WERI-Rb-1 (cell line): ENCODE measurements around the gene CALHM5.
"Not testable (repeated sequence)": the region's sequence is repeated elsewhere in the genome, so short reads cannot be mapped to it uniquely, and the experiment has no call there.

Experiments
- DNase-seq: peaks from one replicate; pipeline ENCODE4 v3.0.0-alpha.2; 2020
- H3K27ac ChIP-seq: fragments of 250-450 bp; sonication (Bioruptor Pico); 2 replicates; pipeline ENCODE4 v1.5.1; 2020; ENCODE audit warnings: mild to moderate bottlenecking, moderate library complexity
- H3K27me3 ChIP-seq: fragments of 250-450 bp; sonication (Bioruptor Pico); 2 replicates; pipeline ENCODE4 v1.5.1; 2021; ENCODE audit warnings: mild to moderate bottlenecking, low read depth, moderate library complexity; ENCODE audit not compliant: insufficient read depth, severe bottlenecking
- H3K36me3 ChIP-seq: fragments of 250-450 bp; sonication (Bioruptor Pico); 2 replicates; pipeline ENCODE4 v1.5.1; 2020; ENCODE audit warnings: mild to moderate bottlenecking, moderate library complexity
- H3K4me3 ChIP-seq: 2 replicates; pipeline ENCODE4 v1.5.1; 2011; ENCODE audit warnings: low read depth, mild to moderate bottlenecking, control low read depth, low read length
- H3K9me3 ChIP-seq: fragments of 250-450 bp; sonication (Bioruptor Pico); 2 replicates; pipeline ENCODE4 v1.5.1; 2021; ENCODE audit warnings: mild to moderate bottlenecking, moderate library complexity; ENCODE audit not compliant: severe bottlenecking
- TF ChIP-seq, protein P1 (sequence below): IDR thresholded peaks from 2 replicates; pipeline ENCODE4 v1.5.1; 2011; ENCODE audit warnings: low read depth, mild to moderate bottlenecking, control low read depth, inconsistent platforms, low read length

The CALHM5 gene

DNA sequence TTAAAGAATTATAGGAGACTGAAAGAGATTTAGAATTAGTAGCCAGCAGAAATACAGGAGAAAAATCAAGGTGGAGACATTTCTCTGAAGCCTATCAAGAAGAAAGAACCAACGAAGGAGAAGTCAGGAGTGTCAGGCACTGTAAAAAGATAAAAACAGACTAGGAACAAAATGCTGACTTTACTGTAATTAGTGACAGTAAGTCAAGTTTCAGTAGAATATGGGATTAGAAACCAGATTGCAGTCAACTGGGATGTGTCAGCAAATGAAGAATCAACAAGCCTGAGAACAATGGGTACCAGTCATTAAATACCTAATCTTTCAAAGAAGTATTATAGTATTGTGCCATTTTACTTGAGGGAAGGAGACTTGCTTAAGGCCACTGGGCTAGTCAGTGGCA is 28.7 kb upstream of the CALHM5 start:
- Histone ChIP-seq H3K36me3 (no peaks in the 10 kb centered on the region), H3K27ac (no peak overlapping the region), H3K9me3 (no peaks in the 10 kb centered on the region), H3K27me3 (no peaks in the 10 kb centered on the region), H3K4me3 (no peak overlapping the region)
- TF ChIP-seq, protein P1, sequence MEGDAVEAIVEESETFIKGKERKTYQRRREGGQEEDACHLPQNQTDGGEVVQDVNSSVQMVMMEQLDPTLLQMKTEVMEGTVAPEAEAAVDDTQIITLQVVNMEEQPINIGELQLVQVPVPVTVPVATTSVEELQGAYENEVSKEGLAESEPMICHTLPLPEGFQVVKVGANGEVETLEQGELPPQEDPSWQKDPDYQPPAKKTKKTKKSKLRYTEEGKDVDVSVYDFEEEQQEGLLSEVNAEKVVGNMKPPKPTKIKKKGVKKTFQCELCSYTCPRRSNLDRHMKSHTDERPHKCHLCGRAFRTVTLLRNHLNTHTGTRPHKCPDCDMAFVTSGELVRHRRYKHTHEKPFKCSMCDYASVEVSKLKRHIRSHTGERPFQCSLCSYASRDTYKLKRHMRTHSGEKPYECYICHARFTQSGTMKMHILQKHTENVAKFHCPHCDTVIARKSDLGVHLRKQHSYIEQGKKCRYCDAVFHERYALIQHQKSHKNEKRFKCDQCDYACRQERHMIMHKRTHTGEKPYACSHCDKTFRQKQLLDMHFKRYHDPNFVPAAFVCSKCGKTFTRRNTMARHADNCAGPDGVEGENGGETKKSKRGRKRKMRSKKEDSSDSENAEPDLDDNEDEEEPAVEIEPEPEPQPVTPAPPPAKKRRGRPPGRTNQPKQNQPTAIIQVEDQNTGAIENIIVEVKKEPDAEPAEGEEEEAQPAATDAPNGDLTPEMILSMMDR = no peak
- DNase-seq = no peak

DNA sequence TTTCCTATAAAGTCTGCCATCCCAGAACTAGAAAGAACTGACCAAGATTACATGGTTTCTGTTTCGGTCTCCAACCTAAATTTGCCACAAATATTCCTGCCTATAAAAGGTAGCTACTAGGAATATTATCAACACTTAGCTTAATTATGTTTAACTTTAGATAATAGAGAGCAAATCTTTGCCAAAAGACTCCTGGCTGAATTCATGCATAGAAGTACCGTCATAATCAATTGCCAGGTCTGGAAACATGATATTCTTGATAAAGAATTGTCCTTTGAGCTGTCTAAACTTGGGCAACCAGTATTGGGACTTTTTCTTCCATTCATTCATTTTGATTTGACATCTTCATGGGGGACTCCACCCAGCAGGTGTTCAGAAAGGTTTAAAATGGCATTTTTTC is 27.8 kb upstream of the CALHM5 start:
- DNase-seq = no peak
- Histone ChIP-seq H3K4me3 (no peak overlapping the region), H3K36me3 (no peaks in the 10 kb centered on the region), H3K9me3 (no peaks in the 10 kb centered on the region), H3K27me3 (no peaks in the 10 kb centered on the region), H3K27ac (no peak overlapping the region)
- TF ChIP-seq, protein P1 = no peak

DNA sequence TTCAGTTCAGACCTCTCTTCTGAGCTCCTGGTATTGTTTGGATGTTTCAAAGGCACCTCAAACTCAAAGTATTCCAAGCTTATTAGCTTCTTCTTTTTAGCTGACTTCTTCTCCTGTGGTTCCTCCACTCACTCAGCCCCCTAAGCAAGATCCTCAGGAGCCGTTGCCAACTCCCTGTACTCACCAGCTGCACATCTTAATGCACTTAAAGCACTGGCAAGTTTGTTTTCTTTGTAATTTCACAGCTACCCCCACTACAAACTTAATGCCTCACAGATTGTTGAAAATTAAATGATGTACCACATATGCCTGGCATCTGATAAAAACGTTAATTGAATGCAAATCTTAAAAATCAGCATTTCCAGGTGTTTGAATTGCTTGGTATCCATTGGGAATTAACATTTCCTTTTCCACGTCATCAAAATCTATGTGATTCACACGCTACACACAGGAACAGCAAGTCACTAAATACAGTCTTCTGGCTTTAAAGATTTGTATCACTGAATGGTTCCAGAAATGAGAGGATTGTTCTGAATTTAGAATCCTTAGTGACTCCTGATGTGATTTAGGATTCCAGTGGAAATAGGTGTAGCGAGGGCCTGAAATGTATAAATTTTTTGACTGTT is 25.8 kb upstream of the CALHM5 start:
- Histone ChIP-seq H3K4me3 (no peak overlapping the region), H3K27me3 (no peaks in the 10 kb centered on the region), H3K27ac (no peak overlapping the region), H3K9me3 (no peaks in the 10 kb centered on the region), H3K36me3 (no peaks in the 10 kb centered on the region)
- no peak for DNase-seq
- TF ChIP-seq, protein P1 = no peak

DNA sequence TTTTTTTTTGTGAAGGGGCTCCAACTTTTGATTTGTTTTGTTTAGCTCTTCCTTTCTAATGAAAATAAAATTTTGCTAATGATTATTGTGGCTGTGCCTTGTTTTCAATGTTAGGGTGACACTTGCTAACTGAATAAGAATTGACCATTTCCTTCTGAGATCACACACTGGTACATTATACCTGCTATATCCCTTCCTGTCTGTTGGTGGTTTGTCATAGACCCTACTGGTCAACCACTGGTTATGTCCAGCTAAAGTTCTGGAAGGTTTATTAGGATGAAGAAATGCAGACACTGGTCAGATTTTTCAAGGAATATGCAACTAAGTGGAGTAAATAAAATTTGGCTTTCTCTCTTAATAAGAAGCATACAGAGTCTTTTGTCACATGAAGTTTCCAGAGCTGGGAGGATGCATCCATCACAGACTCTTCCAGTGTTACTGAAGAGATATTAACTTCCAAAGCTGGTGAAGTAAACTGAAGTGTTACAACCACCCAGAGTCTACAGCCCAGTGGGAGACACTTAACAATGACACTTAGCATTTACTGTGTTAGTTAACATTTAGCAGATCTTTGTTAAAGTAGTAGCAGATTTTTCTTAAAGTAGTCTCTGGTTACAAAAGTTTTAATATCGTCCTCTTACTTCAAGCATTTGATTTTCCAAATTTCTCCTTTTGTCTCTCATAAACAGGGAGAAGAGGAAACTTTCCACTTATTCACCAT is 19.7 kb upstream of the CALHM5 start:
- Histone ChIP-seq H3K36me3 (no peaks in the 10 kb centered on the region), H3K27me3 (no peaks in the 10 kb centered on the region), H3K27ac (no peak overlapping the region), H3K4me3 (no peak overlapping the region), H3K9me3 (no peaks in the 10 kb centered on the region)
- TF ChIP-seq, protein P1 = no peak
- no peak for DNase-seq

DNA sequence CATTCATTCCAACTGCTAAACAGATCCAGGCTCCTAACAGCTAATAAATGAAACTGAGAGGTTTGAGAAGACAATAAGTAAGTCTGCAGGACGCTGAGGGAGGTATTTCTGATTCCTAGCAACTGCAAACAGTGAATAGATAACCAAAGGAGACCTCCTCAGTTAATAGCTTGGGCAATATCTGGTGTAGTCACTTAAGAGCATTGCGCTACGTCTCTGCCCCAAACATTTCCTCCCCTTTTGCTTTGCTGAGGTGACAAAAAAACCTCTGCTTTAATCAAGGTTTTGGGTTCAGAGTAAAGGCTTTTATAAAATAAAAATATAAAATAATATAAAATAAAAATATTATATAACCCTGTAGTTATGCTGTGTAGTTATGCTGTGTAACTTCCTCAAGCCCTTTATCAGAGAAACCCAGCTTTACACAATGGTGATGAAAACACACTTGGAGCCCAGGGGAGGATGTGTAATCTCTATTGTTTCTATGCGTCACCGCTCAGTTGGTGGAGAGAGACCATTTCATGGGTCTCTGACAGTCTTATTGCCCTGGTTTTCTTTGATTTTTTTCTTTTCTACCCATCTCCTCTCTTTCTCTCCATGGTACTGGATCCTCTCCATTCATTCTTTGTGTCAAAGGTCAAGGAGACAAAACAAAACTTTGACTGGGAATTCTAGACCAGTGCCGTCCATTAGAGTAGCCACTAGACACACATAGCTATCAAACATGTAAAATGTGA is 18.9 kb upstream of the CALHM5 start:
- TF ChIP-seq, protein P1 = no peak
- Histone ChIP-seq H3K27ac (no peak overlapping the region), H3K36me3 (no peaks in the 10 kb centered on the region), H3K4me3 (no peak overlapping the region), H3K9me3 (no peaks in the 10 kb centered on the region), H3K27me3 (no peaks in the 10 kb centered on the region)
- no peak for DNase-seq

DNA sequence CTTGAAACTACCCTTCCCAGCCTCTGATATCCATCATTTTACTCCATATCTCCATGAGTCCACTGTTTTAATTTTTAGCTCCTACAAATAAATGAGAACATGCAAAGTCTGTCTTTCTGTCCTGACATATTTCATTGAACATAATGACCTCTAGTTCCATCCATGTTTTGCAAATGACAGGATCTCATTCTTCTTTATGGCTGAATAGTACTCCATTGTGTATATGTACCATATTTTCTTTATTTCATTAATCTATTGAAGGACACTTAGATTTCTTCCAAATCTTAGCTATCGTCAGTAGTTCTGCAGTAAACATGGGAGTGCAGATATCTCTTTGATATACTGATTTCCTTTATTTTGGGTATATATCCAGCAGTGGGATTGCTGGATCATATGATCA is 16.3 kb upstream of the CALHM5 start:
- not testable (repeated sequence) for H3K4me3 ChIP-seq, H3K27ac ChIP-seq, H3K36me3 ChIP-seq, H3K27me3 ChIP-seq, H3K9me3 ChIP-seq, DNase-seq
